ENCODE results near the gene TMEM174. TPM values are rescaled to one million over a fixed set of nuclear protein-coding genes. Genes with fewer than 3 reads are reported as not detected.

TMEM174 gene, protein sequence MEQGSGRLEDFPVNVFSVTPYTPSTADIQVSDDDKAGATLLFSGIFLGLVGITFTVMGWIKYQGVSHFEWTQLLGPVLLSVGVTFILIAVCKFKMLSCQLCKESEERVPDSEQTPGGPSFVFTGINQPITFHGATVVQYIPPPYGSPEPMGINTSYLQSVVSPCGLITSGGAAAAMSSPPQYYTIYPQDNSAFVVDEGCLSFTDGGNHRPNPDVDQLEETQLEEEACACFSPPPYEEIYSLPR
- total RNA-seq, result not detected
- long read RNA-seq, result 0 reads

DNA sequence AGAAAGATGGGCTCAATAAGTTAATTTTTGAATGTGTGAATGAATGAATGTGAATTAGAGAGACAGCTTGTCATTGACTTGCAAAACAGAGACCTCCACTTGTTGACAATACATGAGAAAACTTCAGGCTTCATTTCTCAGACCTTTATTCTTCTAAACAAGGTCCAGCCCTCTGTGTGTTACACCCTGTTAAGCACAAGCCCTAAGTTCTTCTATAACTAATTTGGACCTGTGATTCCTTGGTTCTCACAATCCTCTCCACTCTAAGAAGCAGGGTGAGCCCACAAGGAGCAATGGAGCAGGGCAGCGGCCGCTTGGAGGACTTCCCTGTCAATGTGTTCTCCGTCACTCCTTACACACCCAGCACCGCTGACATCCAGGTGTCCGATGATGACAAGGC lies at the start of gene TMEM174:
Gene TMEM174, plus strand, starts transcription at position 243 of the 400 bp plus-strand sequence. Its CDS starts 51 bp downstream, at position 294.
- Histone ChIP-seq H3K27ac (replicated peaks) (no peak within 1 kb of the TSS), H3K4me3 (no peak within 1 kb of the TSS), H3K36me3 (no peaks in the 10 kb centered on the region), H3K9me3 (replicated peaks) (no peaks in the 10 kb centered on the region), H3K27me3 (ENCODE audit: low read depth) (peaks cover 74% of the 10 kb centered on the region), H3K4me1 (no peaks in the 10 kb centered on the region)
- intact Hi-C loops (cut with micrococcal nuclease), result no loop called here
- no peak for TF ChIP-seq CTCF (IDR thresholded peaks at IDR 0.05; ENCODE audit: borderline replicate concordance)
- DNase-seq, result no peak

DNA sequence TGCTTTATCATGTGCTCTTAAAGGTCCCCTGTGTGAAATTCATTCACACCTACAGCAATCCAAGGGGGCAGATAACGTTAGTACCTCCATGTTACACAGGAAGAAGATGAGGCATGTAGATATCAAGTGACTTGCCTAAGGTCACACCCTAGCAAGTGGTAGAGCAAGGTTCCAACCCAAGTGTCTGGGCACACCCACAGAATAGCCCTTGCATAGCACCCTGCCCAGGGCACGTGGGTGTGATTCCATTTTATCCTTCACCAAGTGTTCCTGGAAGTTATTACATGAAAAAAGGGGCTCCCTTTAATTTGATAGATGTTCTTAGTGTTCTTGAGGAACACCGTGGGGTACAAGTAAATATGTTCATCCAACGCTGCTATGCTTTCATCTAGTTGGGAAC lies 47.7 kb upstream of the TMEM174 start:
- H3K36me3 ChIP-seq, result no peaks in the 10 kb centered on the region
- H3K27me3 ChIP-seq (ENCODE audit: low read depth), result peaks cover 62% of the 10 kb centered on the region
- TF ChIP-seq CTCF (IDR thresholded peaks at IDR 0.05; ENCODE audit: borderline replicate concordance), result no peak
- H3K9me3 ChIP-seq (replicated peaks), result no peaks in the 10 kb centered on the region
- no peak overlapping the region for H3K4me3 ChIP-seq
- no peak overlapping the region for H3K27ac ChIP-seq (replicated peaks)
- intact Hi-C loops (cut with micrococcal nuclease), result no loop called here
- no peak for DNase-seq
- peaks cover 8% of the 10 kb centered on the region for H3K4me1 ChIP-seq

GRCh38 chr5:73126381-73126780 lies 46.6 kb upstream of the TMEM174 start:
- Histone ChIP-seq H3K27ac (replicated peaks) (no peak overlapping the region), H3K4me3 (no peak overlapping the region), H3K4me1 (no peaks in the 10 kb centered on the region), H3K27me3 (ENCODE audit: low read depth) (peaks cover 51% of the 10 kb centered on the region), H3K9me3 (replicated peaks) (no peaks in the 10 kb centered on the region), H3K36me3 (no peaks in the 10 kb centered on the region)
- no peak for DNase-seq
- intact Hi-C loops (cut with micrococcal nuclease), result no loop called here
- no peak for TF ChIP-seq CTCF (IDR thresholded peaks at IDR 0.05; ENCODE audit: borderline replicate concordance)

GRCh38 chr5:73126957-73127356 lies 46.0 kb upstream of the TMEM174 start:
- TF ChIP-seq CTCF (IDR thresholded peaks at IDR 0.05; ENCODE audit: borderline replicate concordance), result no peak
- DNase-seq, result no peak
- Histone ChIP-seq H3K4me3 (no peak overlapping the region), H3K4me1 (no peaks in the 10 kb centered on the region), H3K27me3 (ENCODE audit: low read depth) (peaks cover 46% of the 10 kb centered on the region), H3K9me3 (replicated peaks) (no peaks in the 10 kb centered on the region), H3K27ac (replicated peaks) (no peak overlapping the region), H3K36me3 (no peaks in the 10 kb centered on the region)
- intact Hi-C loops (cut with micrococcal nuclease), result no loop called here

GRCh38 chr5:73129143-73129542 lies 43.9 kb upstream of the TMEM174 start:
- DNase-seq, result no peak
- Histone ChIP-seq H3K9me3 (replicated peaks) (no peaks in the 10 kb centered on the region), H3K36me3 (no peaks in the 10 kb centered on the region), H3K4me3 (no peak overlapping the region), H3K27ac (replicated peaks) (no peak overlapping the region), H3K27me3 (ENCODE audit: low read depth) (peaks cover 25% of the 10 kb centered on the region), H3K4me1 (no peaks in the 10 kb centered on the region)
- TF ChIP-seq CTCF (IDR thresholded peaks at IDR 0.05; ENCODE audit: borderline replicate concordance), result no peak
- intact Hi-C loops (cut with micrococcal nuclease), result no loop called here
